ENCODE measurements around the gene PHACTR1.

Gene PHACTR1

GRCh38 chr6:12785301-12785700, 68.7 kb downstream of the PHACTR1 start:
- H3K4me3 ChIP-seq (ENCODE audit: control insufficient read depth, low read depth, low read length), result no peak overlapping the region
- no peak for DNase-seq (ENCODE audit: low read depth)
- no peak for TF ChIP-seq CTCF (IDR thresholded peaks at IDR 0.05; ENCODE audit: control insufficient read depth, insufficient read depth, low read depth, low read length, missing control alignments)

- no peak for DNase-seq (ENCODE audit: low read depth)
- no peak for TF ChIP-seq CTCF (IDR thresholded peaks at IDR 0.05; ENCODE audit: control insufficient read depth, insufficient read depth, low read depth, low read length, missing control alignments)
- no peak overlapping the region for H3K4me3 ChIP-seq (ENCODE audit: control insufficient read depth, low read depth, low read length)
Observed at GRCh38 chr6:12785921-12786320, 69.4 kb downstream of the PHACTR1 start.

- no peak for TF ChIP-seq CTCF (IDR thresholded peaks at IDR 0.05; ENCODE audit: control insufficient read depth, insufficient read depth, low read depth, low read length, missing control alignments)
- H3K4me3 ChIP-seq (ENCODE audit: control insufficient read depth, low read depth, low read length), result no peak overlapping the region
- no peak for DNase-seq (ENCODE audit: low read depth)
Observed at GRCh38 chr6:12791371-12791770, 74.8 kb downstream of the PHACTR1 start.

GRCh38 chr6:12798326-12798725, 81.8 kb downstream of the PHACTR1 start:
- no peak overlapping the region for H3K4me3 ChIP-seq (ENCODE audit: control insufficient read depth, low read depth, low read length)
- DNase-seq (ENCODE audit: low read depth), result no peak
- TF ChIP-seq CTCF (IDR thresholded peaks at IDR 0.05; ENCODE audit: control insufficient read depth, insufficient read depth, low read depth, low read length, missing control alignments), result no peak

- H3K4me3 ChIP-seq (ENCODE audit: control insufficient read depth, low read depth, low read length), result no peak overlapping the region
- TF ChIP-seq CTCF (IDR thresholded peaks at IDR 0.05; ENCODE audit: control insufficient read depth, insufficient read depth, low read depth, low read length, missing control alignments), result no peak
- DNase-seq (ENCODE audit: low read depth), result no peak
Observed at GRCh38 chr6:12800120-12800519, 83.6 kb downstream of the PHACTR1 start.

- no peak for TF ChIP-seq CTCF (IDR thresholded peaks at IDR 0.05; ENCODE audit: control insufficient read depth, insufficient read depth, low read depth, low read length, missing control alignments)
- H3K4me3 ChIP-seq (ENCODE audit: control insufficient read depth, low read depth, low read length), result no peak overlapping the region
- no peak for DNase-seq (ENCODE audit: low read depth)
Observed at GRCh38 chr6:12801141-12801540, 84.6 kb downstream of the PHACTR1 start.

GRCh38 chr6:12802440-12802839, 85.9 kb downstream of the PHACTR1 start:
- H3K4me3 ChIP-seq (ENCODE audit: control insufficient read depth, low read depth, low read length), result no peak overlapping the region
- TF ChIP-seq CTCF (IDR thresholded peaks at IDR 0.05; ENCODE audit: control insufficient read depth, insufficient read depth, low read depth, low read length, missing control alignments), result no peak
- no peak for DNase-seq (ENCODE audit: low read depth)

Measured in AG09309 (cell line).